AG04450 (cell line): ENCODE measurements around the gene GLYAT. TPM values are rescaled to one million over a fixed set of nuclear protein-coding genes. Genes with fewer than 3 reads are reported as not detected.

Experiments
- CTCF ChIA-PET: fragments of 300-600, 350-600 bp; formaldehyde crosslinking; extraction: SDS; loops from one replicate; lab custom pipeline; 2022; ENCODE audit warnings: antibody characterized with exemption, inconsistent platforms; lab: Charles Lee
- POLR2A ChIA-PET: fragments of 350-600 bp; formaldehyde crosslinking; extraction: SDS; loops from one replicate; lab custom pipeline; 2021; ENCODE audit warnings: antibody characterized with exemption, inconsistent platforms; lab: Yijun Ruan, JAX
- DNase-seq: peaks from one replicate; pipeline ENCODE4 v3.0.0-alpha.2; 2011; ENCODE audit warnings: low read depth, low spot score
- H3K27ac ChIP-seq: one replicate; pipeline ENCODE4 v1.5.1; 2012; ENCODE audit warnings: low read depth, low read length, control low read depth
- H3K27me3 ChIP-seq: one replicate; pipeline ENCODE4 v1.6.0; 2012; ENCODE audit warnings: low read length; ENCODE audit not compliant: control insufficient read depth, insufficient read depth
- H3K4me3 ChIP-seq: 2 replicates; pipeline ENCODE4 v1.5.1; 2011; ENCODE audit warnings: mild to moderate bottlenecking, low read depth, low read length, control low read depth
- H3K9me3 ChIP-seq: 2 replicates; pipeline ENCODE4 v1.5.1; 2012; ENCODE audit warnings: low read length; ENCODE audit not compliant: control insufficient read depth, insufficient read depth
- polyA plus RNA-seq: library from polyadenylated mRNA; depleted of rRNA; stranded (reverse); fragments of >200 nt; gene quantifications from 2 replicates; pipeline ENCODE4 v1.2.3, GENCODE V29; 2011; rRNA removed
- TF ChIP-seq, protein P1 (sequence below): IDR thresholded peaks from 2 replicates; pipeline ENCODE4 v1.5.1; 2011; ENCODE audit warnings: low read depth, low read length, control low read depth, inconsistent platforms

Gene GLYAT
- polyA plus RNA-seq, 1 experiment, result not detected

DNA sequence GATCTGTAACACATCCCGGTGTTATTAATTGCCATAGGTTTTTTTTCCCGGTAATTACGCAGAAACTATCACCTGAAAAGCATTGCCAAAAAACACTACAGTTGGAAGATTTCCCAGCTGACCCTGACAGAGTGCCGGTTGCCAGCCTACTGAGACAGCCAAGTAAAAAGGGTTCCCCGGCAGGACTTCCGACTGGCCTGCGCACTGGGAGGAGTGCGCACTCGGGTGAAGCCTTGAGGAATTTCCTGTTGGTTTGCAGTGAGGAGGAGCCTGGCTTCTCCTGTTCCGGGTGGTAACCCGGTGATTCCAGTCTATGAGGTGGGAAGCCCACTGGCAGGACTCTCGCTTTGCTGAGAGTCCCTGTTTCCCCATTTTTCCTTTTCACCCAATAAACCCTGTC lies 57.1 kb downstream of the GLYAT start:
- no peaks in the 10 kb centered on the region for H3K9me3 ChIP-seq
- no peak for DNase-seq
- H3K27me3 ChIP-seq, result peaks cover 7% of the 10 kb centered on the region
- H3K27ac ChIP-seq, result no peak overlapping the region
- TF ChIP-seq, protein P1, sequence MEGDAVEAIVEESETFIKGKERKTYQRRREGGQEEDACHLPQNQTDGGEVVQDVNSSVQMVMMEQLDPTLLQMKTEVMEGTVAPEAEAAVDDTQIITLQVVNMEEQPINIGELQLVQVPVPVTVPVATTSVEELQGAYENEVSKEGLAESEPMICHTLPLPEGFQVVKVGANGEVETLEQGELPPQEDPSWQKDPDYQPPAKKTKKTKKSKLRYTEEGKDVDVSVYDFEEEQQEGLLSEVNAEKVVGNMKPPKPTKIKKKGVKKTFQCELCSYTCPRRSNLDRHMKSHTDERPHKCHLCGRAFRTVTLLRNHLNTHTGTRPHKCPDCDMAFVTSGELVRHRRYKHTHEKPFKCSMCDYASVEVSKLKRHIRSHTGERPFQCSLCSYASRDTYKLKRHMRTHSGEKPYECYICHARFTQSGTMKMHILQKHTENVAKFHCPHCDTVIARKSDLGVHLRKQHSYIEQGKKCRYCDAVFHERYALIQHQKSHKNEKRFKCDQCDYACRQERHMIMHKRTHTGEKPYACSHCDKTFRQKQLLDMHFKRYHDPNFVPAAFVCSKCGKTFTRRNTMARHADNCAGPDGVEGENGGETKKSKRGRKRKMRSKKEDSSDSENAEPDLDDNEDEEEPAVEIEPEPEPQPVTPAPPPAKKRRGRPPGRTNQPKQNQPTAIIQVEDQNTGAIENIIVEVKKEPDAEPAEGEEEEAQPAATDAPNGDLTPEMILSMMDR, result no peak
- H3K4me3 ChIP-seq, result no peak overlapping the region
- ChIA-PET POLR2A (no interaction called here), CTCF (interaction anchor here (0.6 to 4.9 kb wide), 7 partner anchors 11 to 1099 kb away, joined by 3 to 36 read pairs (median 4); partner anchors contain the start of gene LPXN)

DNA sequence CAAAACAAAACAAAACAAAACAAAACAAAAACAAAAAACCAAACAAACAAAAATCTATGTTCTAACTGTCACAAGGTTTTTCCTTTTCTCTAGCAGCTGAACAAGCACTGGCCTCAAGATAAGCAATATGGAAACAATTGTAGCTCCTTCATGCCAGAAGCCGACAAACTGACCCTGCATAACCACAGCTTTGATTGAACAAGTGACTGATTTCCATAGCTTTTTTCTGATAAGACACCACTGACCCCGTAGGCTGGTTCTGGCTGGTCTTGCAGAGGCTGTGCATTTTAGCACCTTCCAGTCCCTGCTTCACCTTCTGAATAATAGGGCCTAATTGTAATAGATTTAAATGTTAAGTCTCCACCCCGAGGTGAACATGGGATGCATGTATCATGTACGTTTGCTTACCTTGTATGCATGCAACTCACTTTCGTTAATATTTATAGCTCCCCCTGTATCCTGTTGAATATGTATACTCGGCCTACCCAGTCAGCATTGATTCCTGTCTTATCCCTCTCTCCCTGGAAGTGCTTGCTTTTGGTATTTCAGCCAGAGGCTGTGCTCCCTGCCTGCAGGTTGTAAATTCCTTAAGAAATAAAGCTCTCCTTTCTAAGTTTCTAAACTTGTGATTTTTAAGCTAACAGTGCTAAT lies 59.6 kb downstream of the GLYAT start:
- no peak overlapping the region for H3K27ac ChIP-seq
- H3K27me3 ChIP-seq, result peaks cover 5% of the 10 kb centered on the region
- ChIA-PET POLR2A (no interaction called here), CTCF (interaction anchor here (0.7 to 4.6 kb wide), 6 partner anchors 17 to 229 kb away, joined by 3 to 36 read pairs (median 12); partner anchors contain the start of gene LPXN)
- no peak overlapping the region for H3K4me3 ChIP-seq
- no peaks in the 10 kb centered on the region for H3K9me3 ChIP-seq
- DNase-seq, result no peak
- TF ChIP-seq, protein P1, result no peak

DNA sequence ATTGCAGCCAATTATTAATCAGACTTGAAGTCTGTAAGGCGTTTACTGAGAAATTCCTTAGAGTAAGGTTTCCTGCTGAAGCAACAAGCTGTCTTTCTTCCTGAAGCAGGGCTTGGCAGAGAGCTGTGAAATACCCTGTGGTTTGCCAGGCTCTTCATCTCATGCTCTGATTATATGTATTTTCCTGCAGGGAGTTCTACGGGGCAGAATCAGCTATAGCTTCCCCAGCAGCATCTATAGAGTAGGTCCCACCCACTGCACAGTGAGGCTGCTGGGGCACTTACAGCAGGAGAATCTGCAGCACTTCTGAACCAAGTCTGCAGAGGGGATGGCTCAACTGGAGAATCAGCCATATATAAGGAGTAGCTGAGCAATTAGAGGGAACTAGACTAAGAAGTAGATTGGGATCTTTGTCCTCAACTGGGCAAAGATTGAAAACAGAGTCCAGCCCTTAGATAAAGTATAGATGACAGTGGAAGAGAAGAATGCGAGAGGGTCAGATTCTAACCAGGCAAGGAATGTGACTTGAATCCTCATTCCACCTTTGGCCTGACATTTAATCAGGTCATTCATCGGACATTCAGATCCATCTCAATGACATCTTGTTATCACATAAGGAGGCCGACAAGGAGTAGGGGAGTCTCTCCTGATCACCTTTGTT lies 71.7 kb downstream of the GLYAT start:
- no peak overlapping the region for H3K27ac ChIP-seq
- TF ChIP-seq, protein P1, result no peak
- no peak overlapping the region for H3K4me3 ChIP-seq
- DNase-seq, result no peak
- H3K27me3 ChIP-seq, result no peaks in the 10 kb centered on the region
- H3K9me3 ChIP-seq, result no peaks in the 10 kb centered on the region
- POLR2A ChIA-PET, result no interaction called here
- CTCF ChIA-PET, result interaction anchor here (0.9 to 1.3 kb wide), 5 partner anchors 9 to 246 kb away, joined by 3 to 4 read pairs (median 3); no protein-coding TSS in a partner anchor

DNA sequence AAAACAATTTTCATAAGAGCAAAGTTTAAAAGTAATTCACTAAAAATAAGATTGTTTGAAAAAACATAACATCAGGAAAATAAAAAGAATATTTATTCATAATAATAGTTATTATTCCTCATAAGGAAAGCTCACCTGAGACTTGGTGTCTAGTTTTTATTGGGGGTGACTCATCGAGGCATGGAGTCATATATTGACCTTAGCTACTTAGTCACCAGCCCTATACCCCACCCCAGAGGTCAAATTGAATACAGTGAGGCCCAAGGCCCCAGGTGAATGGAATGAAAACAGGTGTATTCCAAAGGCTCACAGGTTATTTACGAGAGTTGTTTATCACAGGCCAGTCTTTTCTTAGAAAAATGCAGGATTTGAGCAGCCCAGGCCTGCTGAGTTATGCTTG lies 72.3 kb downstream of the GLYAT start:
- POLR2A ChIA-PET, result no interaction called here
- DNase-seq, result no peak
- CTCF ChIA-PET, result interaction anchor here (0.9 to 1.0 kb wide), 3 partner anchors 8 to 247 kb away, joined by 3 read pairs; no protein-coding TSS in a partner anchor
- H3K9me3 ChIP-seq, result no peaks in the 10 kb centered on the region
- H3K27me3 ChIP-seq, result no peaks in the 10 kb centered on the region
- H3K4me3 ChIP-seq, result no peak overlapping the region
- TF ChIP-seq, protein P1, result no peak
- H3K27ac ChIP-seq, result no peak overlapping the region

Other genes with a start within 250 kb of the GLYAT start
- gene OR5B21, start 223.8 kb downstream of the GLYAT start, polyA plus RNA-seq, result not detected in 2 replicates
- 11.5 and 12.3 TPM in 2 replicates for gene LPXN, start 156.1 kb downstream of the GLYAT start, polyA plus RNA-seq
- gene ZFP91, start 152.9 kb downstream of the GLYAT start, polyA plus RNA-seq, result 38.8 and 47.9 TPM in 2 replicates
- gene CNTF, start 109.3 kb downstream of the GLYAT start, polyA plus RNA-seq, result 0.55 and 1.1 TPM in 2 replicates
- 0.81 and 1.1 TPM in 2 replicates for gene GLYATL2, start 112.8 kb upstream of the GLYAT start, polyA plus RNA-seq
- 0.29 and 0.30 TPM in 2 replicates for gene GLYATL1, start 207.5 kb upstream of the GLYAT start, polyA plus RNA-seq